GM19324 (cell line): ENCODE results near the gene PSMD1.
"Not testable (repeated sequence)": the region's sequence is repeated elsewhere in the genome, so short reads cannot be mapped to it uniquely, and the experiment has no call there.

Source experiments
- ATAC-seq: cut with Tn5 transposase; IDR thresholded peaks from one replicate; pipeline ENCODE4 v1.9.1; 2021; ENCODE audit warnings: mild to moderate bottlenecking, moderate library complexity; ENCODE audit not compliant: unreplicated experiment, low FRiP score

Gene PSMD1

GRCh38 chr2:231139796-231140195, 83.1 kb downstream of the PSMD1 start:
- ATAC-seq, result no peak

GRCh38 chr2:231140808-231141207, 84.1 kb downstream of the PSMD1 start:
- ATAC-seq, result not testable (repeated sequence)

DNA sequence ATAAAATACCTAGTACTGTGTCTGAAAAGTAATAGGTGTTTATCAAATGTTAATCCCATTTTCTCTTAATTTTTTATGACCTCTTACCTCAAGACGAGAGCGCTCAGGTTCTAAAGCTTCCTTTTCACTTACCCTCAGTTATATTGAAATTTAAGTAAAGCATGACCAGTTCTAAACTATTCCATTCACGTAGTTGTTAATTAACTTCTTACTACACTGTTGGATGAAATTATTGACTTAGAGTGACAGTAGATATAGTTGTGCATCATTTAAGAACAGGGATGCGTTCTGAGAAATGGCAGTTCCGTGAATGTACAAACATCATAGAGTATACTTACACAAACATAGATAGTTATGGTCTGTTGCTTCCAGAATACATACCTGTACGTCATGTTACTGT, 88.2 kb downstream of the PSMD1 start:
- ATAC-seq, result no peak

- no peak for ATAC-seq
Measured at GRCh38 chr2:231146665-231147064, 90.0 kb downstream of the PSMD1 start.

GRCh38 chr2:231152800-231153557, 96.3 kb downstream of the PSMD1 start:
- no peak for ATAC-seq

DNA sequence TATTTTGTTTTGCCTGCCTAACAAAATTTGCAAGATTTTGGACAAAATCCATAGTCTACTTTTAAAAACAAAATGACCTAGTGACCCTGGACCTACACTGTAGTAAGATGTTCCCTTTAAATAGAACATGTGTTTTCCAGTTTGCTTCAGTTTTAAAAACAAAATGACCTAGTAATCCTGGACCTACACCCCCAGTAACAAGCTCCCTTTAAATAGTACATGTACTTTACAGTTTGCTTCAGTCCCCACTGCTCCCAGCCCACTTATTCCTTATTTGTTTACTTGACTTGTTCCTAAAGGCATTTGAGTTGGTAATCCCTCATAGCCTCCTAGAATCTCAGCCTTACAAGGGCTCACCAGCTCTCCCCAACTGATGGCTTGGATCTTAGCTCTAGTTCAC, 102.6 kb downstream of the PSMD1 start:
- no peak for ATAC-seq

DNA sequence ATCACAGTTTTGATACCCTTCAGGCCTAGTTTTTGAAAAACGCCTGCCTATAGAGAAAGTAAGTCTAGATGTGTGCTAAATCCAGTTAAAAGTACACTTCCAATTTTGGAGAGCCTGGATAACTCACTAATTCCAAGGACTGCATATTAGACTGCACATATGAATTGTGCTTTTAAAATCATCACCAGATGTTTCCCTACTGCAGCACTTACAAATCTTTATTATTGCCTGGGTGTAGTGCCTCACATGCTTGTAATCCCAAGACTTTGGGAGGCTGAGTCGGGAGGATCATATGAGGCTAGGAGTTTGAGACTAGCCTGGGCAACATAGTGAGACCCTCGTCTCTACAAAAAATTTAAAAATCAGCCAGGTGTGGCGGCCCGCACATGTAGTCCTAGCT, 104.0 kb downstream of the PSMD1 start:
- ATAC-seq, result no peak

- ATAC-seq, result no peak
Measured at GRCh38 chr2:231161252-231161839, 104.7 kb downstream of the PSMD1 start.

DNA sequence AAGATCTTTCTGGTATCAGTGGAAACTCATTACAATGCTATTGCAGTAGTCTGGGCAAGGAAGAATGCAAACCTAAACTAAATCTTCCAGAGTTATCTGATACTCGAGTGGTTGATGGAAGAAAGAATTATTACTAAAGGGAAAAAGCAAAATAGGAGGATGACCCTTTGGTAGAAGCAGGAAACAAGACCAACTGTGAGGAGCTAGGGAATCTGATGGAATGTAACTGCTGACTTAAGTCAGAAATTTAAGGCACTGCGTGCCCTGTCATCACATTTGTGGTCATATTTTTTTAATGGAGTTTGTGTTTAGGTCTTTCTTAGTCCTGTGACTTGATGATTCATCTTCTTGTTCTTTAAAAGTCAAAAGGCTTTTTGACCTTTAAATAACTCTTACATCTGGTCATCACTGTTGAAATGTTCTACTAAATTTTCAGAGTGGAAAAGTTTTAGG, 105.2 kb downstream of the PSMD1 start:
- no peak for ATAC-seq

- ATAC-seq, result no peak
Measured at GRCh38 chr2:231163011-231163410, 106.3 kb downstream of the PSMD1 start.

- ATAC-seq, result no peak
Measured at GRCh38 chr2:231163414-231164095, 106.9 kb downstream of the PSMD1 start.

- no peak for ATAC-seq
Measured at GRCh38 chr2:231167745-231168459, 111.2 kb downstream of the PSMD1 start.

- ATAC-seq, result no peak
Measured at GRCh38 chr2:231168460-231169139, 111.9 kb downstream of the PSMD1 start.

- no peak for ATAC-seq
Measured at GRCh38 chr2:231169488-231169887, 112.8 kb downstream of the PSMD1 start.

GRCh38 chr2:231170055-231170454, 113.4 kb downstream of the PSMD1 start:
- ATAC-seq, result no peak

DNA sequence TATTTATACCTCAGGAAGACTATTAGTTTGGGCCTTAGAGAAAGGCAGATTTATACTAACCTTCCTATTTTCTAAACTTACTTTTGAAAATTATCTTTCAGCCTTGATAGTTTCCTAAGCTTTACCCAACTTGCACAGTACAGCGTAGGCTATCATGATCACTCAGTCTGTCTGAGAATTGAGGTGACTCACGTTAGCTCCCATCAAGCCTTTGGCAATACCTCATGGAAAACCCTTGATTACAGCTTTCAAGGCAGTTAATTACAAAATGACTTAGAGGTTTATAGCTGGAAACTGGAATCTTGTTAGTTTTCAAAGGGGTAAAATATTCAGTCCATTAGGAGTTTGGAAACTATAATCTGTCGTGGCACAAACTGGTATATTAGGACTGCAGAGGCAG, 115.4 kb downstream of the PSMD1 start:
- no peak for ATAC-seq

- ATAC-seq, result no peak
Measured at GRCh38 chr2:231174211-231174651, 117.6 kb downstream of the PSMD1 start.

GRCh38 chr2:231176066-231176465, 119.4 kb downstream of the PSMD1 start:
- no peak for ATAC-seq

- ATAC-seq, result no peak
Measured at GRCh38 chr2:231177156-231178025, 120.7 kb downstream of the PSMD1 start.
